HG02763 (cell line): ENCODE results near the gene CLCN2.

Experiments
- ATAC-seq: cut with Tn5 transposase; IDR thresholded peaks from one replicate; pipeline ENCODE4 v1.9.1; 2021; ENCODE audit warnings: mild to moderate bottlenecking, moderate library complexity; ENCODE audit not compliant: unreplicated experiment

The CLCN2 gene

DNA sequence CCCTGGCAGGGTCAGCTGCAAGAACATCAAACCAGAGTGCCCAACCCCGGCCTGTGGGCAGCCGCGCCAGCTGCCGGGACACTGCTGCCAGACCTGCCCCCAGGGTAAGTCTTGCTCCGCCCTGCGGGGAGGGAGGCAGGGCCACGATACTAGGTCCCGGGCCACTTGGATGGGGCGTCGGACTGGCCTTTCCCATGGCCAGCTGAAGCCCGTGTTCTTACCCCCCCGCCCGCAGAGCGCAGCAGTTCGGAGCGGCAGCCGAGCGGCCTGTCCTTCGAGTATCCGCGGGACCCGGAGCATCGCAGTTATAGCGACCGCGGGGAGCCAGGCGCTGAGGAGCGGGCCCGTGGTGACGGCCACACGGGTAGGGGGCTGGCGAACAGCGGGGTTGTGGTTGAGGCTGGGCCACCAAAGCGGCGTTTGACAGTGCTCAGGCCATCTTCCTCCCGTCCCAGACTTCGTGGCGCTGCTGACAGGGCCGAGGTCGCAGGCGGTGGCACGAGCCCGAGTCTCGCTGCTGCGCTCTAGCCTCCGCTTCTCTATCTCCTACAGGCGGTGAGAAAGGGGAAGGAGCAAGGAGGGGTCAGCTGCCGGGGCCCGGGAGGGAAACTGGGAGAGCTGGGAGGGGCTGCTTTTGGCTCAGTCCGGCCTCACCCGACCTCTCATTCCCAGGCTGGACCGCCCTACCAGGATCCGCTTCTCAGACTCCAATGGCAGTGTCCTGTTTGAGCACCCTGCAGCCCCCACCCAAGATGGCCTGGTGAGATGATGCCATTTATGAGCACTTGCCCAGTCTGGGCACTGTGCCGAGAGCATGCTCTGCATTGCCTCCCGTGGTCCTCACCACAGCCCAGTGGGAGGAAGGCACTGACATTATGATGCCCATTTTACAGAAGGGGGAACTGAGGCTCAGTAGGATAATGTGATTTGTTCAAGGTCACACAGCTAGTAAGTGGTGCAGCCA lies 20.1 kb upstream of the CLCN2 start:
- ATAC-seq = no peak

GRCh38 chr3:184380627-184381260 lies 19.3 kb upstream of the CLCN2 start:
- no peak for ATAC-seq

DNA sequence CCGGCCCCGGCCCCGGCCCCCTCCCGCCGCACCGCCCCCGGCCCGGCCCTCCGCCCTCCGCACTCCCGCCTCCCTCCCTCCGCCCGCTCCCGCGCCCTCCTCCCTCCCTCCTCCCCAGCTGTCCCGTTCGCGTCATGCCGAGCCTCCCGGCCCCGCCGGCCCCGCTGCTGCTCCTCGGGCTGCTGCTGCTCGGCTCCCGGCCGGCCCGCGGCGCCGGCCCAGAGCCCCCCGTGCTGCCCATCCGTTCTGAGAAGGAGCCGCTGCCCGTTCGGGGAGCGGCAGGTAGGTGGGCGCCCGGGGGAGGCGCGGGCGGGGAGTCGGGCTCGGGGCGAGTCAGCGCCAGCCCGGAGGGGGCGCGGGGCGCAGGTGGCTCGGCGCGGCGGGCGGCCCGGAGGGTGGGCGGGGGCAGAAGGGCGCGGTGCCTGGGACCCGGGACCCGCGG lies 18.8 kb upstream of the CLCN2 start:
- no peak for ATAC-seq

- ATAC-seq = no peak
Measured at GRCh38 chr3:184379358-184380184, 18.2 kb upstream of the CLCN2 start, which contains the start of gene CHRD. Gene CHRD (plus strand): TSS chr3:184380054. CDS start chr3:184380319, 265 bp downstream.

- no peak for ATAC-seq
Measured at GRCh38 chr3:184378651-184379357, 17.4 kb upstream of the CLCN2 start.

- no peak for ATAC-seq
Measured at GRCh38 chr3:184377882-184378445, 16.6 kb upstream of the CLCN2 start, which contains the start of gene THPO. Gene THPO (minus strand): TSS chr3:184378207. CDS start chr3:184376259, 1,948 bp downstream.

DNA sequence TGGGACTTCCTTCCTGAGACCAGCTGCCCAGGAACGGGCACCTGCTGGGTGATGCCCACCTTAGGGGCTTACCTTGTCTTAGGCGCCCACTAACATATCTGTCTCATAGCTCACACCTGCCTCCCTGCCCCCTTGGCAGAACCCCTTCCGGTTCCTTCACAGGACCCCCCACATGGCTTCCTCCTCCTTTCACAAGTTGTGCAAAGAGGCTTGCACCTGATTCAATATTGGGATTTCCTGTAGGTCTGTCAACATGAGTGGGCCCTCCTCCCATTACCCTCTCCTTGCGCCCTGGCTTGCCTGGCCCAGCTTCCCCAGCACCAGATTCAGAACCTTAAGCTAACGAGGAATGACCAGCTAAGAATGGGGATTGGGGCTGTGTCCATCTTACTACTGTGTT lies 16.0 kb upstream of the CLCN2 start:
- no peak for ATAC-seq

DNA sequence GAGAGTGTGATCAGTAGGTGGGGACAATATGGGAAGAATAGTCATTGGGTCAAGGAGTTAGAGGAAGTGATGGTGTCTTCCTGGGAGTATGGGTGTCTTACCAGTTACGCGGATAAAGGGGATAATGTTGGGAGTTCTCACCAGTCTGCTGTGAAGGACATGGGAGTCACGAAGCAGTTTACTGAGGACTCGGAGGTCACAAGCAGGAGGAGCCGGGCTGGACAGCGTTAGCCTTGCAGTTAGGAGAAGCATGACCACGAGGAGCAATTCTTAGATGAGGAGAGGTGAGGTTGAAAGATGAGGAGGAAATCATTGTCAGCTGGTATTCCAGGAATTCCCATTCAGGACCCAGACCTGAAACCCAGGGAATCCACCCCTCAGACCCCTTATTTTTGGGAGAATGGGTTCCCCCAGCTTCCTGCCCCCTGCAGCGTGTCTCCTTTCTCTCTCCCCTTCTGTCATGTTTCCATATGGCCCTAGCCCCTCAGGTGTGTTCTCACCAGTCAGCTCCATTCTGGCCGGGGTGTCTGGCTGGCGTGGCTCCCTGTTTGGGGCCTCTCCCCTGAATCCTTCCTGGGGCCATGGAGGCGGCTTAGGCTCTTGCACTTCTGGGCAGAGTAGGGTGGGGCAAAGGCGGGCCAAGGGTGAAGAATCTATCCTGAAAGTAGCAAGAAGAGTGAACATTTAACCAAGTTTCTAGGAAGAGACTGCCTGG lies 14.5 kb upstream of the CLCN2 start:
- ATAC-seq = no peak

DNA sequence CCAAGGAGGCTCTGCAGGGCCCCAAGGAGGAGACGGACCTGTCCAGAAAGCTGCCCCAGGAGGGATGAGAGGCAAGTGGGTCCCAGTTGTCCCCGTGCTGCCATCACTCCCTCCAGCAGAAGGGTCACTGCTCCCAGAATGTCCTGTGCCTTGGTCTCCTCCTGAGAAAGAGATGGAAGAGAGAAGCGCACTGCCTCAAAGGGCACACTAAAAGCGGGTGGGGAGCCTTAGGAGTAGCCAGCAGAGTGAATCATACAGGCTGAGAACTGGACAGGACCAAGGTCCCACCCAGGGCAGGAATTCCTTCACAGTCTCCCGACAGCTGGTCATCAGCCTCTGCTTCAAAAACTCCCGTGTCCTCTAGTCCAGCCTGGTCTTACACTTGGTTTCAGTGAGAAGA lies 12.0 kb upstream of the CLCN2 start:
- no peak for ATAC-seq

- no peak for ATAC-seq
Measured at GRCh38 chr3:184372911-184373310, 11.5 kb upstream of the CLCN2 start.

GRCh38 chr3:184372296-184372821 lies 11.0 kb upstream of the CLCN2 start:
- ATAC-seq = no peak

GRCh38 chr3:184371570-184372018 lies 10.2 kb upstream of the CLCN2 start:
- no peak for ATAC-seq

- ATAC-seq = no peak
Measured at GRCh38 chr3:184368586-184369183, 7.3 kb upstream of the CLCN2 start.

GRCh38 chr3:184368116-184368515 lies 6.7 kb upstream of the CLCN2 start:
- no peak for ATAC-seq

DNA sequence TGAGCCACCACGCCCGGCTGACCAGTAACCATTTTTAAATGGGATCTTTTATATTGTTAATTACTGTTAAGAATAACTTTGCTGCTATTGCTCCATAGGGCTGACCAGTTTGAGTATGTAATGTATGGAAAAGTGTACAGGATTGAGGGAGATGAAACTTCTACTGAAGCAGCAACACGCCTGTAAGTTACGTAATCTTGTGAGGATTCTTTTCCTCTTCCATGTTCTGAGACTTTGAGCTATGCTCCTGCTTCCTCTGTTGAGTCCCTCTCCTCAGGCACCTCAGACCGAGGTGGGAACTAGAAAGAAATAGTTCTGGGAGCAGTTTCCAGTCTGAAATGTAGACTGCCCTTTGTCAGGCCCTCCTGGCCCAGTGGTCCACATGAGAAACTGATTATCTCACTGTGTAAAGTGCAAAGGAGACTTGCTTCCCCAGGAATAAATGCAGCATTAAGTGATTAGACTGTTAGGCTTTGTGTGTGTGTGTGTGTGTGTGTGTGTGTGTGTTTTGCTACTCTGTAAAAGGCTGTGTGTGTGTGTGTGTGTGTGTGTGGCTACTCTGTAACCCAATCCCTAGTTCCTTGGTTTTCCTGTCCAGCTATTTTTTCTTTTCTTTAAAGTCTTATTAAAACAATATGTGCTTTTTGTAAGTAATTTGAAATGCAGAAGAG lies 5.3 kb upstream of the CLCN2 start:
- ATAC-seq = no peak

DNA sequence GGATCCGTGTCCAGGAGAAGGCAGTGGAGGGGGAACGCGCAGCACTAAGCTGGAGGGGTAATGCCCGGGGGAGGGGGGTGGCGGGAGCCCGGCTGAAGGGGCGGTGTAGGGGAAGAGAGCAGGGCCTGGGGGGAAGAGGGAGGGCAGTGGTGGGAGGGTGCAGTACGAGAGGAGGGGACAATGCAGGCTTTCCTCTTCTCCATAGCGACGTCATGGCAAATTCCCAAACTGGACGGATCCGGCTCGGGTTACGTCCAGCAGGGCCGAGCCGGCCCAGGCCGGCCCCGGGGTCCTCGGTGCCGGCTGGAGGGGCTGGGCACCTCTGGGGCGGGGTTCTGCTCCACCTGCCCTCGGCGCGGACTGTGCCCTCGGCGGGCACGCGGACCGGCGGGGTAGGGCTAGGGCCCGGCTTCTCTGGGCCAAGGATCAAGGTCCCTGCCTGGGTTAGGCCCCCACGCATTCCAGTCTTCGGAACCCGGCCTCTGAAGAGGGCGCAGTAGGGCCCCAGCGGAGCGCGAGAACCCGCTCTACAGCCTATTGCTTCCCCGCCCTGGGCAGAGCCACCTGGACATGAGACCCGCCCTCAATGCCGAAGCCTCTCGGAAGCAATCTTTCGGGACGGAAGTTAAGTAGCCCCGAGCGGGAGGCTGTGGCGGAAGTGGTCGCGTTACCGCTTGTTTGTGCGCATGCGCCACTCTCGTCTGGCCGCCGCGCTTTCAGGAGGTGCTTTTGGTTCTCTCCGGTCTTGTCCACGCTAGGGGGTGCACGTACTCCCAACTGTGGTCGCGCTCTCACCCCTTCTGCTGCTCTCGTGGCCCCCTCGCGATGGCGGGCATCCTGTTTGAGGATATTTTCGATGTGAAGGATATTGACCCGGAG lies 1.5 kb upstream of the CLCN2 start:
- peak; percentile 88 for ATAC-seq
